ENCODE measurements around the gene TRPC5OS. TPM values are rescaled to one million over a fixed set of nuclear protein-coding genes. Genes with fewer than 3 reads are reported as not detected.

Gene TRPC5OS
- total and polyA plus RNA-seq, 2 of the 4 experiments (the other 2 are of a cell fraction), result not detected

GRCh38 chrX:111830571-111830970, 45.4 kb upstream of the TRPC5OS start:
- WGBS, 2 experiments (ENCODE audit: extremely low coverage in 2 of 2, insufficient read length in 1 of 2), result no CpG with 5 or more reads among the region's 2 CpGs
- H4K20me1 ChIP-seq (ENCODE audit: insufficient read depth, low read length), result no peaks in the 10 kb centered on the region
- H3K9me1 ChIP-seq (ENCODE audit: insufficient read depth, low read length), result no peaks in the 10 kb centered on the region
- no peak overlapping the region for H2AK5ac ChIP-seq (ENCODE audit: low read depth, low read length)
- H3K4me2 ChIP-seq (ENCODE audit: low read depth, low read length), result no peak overlapping the region
- no peak overlapping the region for H3K14ac ChIP-seq (replicated peaks; ENCODE audit: low read depth, low read length)
- no peak overlapping the region for H2BK20ac ChIP-seq (ENCODE audit: low read depth, low read length)
- TF ChIP-seq CTCF (conservative IDR thresholded peaks at IDR 0.05; ENCODE audit: low read depth, low read length) (no peak), NFE2L2 (IDR thresholded peaks at IDR 0.05; ENCODE audit: low read depth, low read length) (no peak), POLR2A (IDR thresholded peaks at IDR 0.05; ENCODE audit: low read depth, low read length) (no peak), MXI1 (IDR thresholded peaks at IDR 0.05; ENCODE audit: borderline replicate concordance, low read depth, low read length) (no peak), USF2 (IDR thresholded peaks at IDR 0.05; ENCODE audit: low read depth, low read length) (no peak), SMC3 (IDR thresholded peaks at IDR 0.05; ENCODE audit: low read depth, low read length) (no peak), MAZ (IDR thresholded peaks at IDR 0.05; ENCODE audit: borderline replicate concordance, low read depth, low read length) (no peak)
- no peak overlapping the region for H3K9ac ChIP-seq (ENCODE audit: low read depth, low read length)
- H3K27me3 ChIP-seq (ENCODE audit: control insufficient read depth, insufficient read depth, low read length), result peaks cover 4% of the 10 kb centered on the region
- H2BK120ac ChIP-seq (ENCODE audit: low read depth, low read length), result no peak overlapping the region
- H3K56ac ChIP-seq (ENCODE audit: extremely low read depth, insufficient read depth, low read length), result no peak overlapping the region
- BruUV-seq (replicated peaks), result no TSS peak
- H3K9me3 ChIP-seq (ENCODE audit: control insufficient read depth, insufficient read depth, low read length), result no peaks in the 10 kb centered on the region
- DNase-seq (no peak), ATAC-seq (ENCODE audit: low read depth) (no peak)
- no peak overlapping the region for H4K91ac ChIP-seq (ENCODE audit: insufficient read depth, low read depth, low read length)
- H2BK15ac ChIP-seq (ENCODE audit: low read depth, low read length), result no peak overlapping the region
- no peak overlapping the region for H2AK9ac ChIP-seq (replicated peaks; ENCODE audit: low read depth, low read length, poor library complexity)
- H4K5ac ChIP-seq (ENCODE audit: low read depth, low read length), result no peak overlapping the region
- no peak overlapping the region for H3K27ac ChIP-seq (ENCODE audit: insufficient read depth, low read length)
- no peak overlapping the region for H3K4me3 ChIP-seq (ENCODE audit: insufficient read depth, low read depth, low read length)
- ChIA-PET CTCF (no interaction called here), POLR2A (ENCODE audit: unreplicated experiment) (no interaction called here)
- H4K8ac ChIP-seq (ENCODE audit: low read depth in 2 of 2, low read length in 2 of 2), result no peak overlapping the region
- no peak overlapping the region for H2BK5ac ChIP-seq (ENCODE audit: low read depth, low read length, poor library complexity, severe bottlenecking)
- no peak overlapping the region for H3K23ac ChIP-seq (ENCODE audit: low read depth, low read length)
- H3K4ac ChIP-seq (ENCODE audit: low read depth, low read length), result no peak overlapping the region
- dilution Hi-C loops (cut with HindIII; ENCODE audit: low sequenced_read_pairs, unreplicated experiment), result no loop called here
- H3K79me1 ChIP-seq (ENCODE audit: low read depth in 1 of 2, low read length in 2 of 2), result no peaks in the 10 kb centered on the region
- no peak overlapping the region for H3K18ac ChIP-seq (ENCODE audit: low read depth, low read length)
- H2AFZ ChIP-seq (replicated peaks; ENCODE audit: low read length, poor library complexity), result no peak overlapping the region
- in situ Hi-C loops (cut with MboI; ENCODE audit: low sequenced_read_pairs), result no loop called here
- no peaks in the 10 kb centered on the region for H3K4me1 ChIP-seq (ENCODE audit: control insufficient read depth, insufficient read depth, low read length)
- intact Hi-C loops (cut with micrococcal nuclease), result no loop called here
- H3K36me3 ChIP-seq (ENCODE audit: control insufficient read depth, insufficient read depth, low read length), result no peaks in the 10 kb centered on the region
